ENCODE results near the gene TAF10.

The TAF10 gene

GRCh38 chr11:6655020-6655789 lies 43.2 kb upstream of the TAF10 start:
- no peak overlapping the region for H3K27ac ChIP-seq
- TF ChIP-seq CTCF (conservative IDR thresholded peaks at IDR 0.05) = no peak
- TF ChIP-seq ZFX (IDR thresholded peaks at IDR 0.05) = no peak

GRCh38 chr11:6654281-6655019 lies 42.4 kb upstream of the TAF10 start:
- no peak overlapping the region for H3K27ac ChIP-seq
- TF ChIP-seq ZFX (IDR thresholded peaks at IDR 0.05) (no peak), CTCF (conservative IDR thresholded peaks at IDR 0.05) (no peak)

- TF ChIP-seq ZFX (IDR thresholded peaks at IDR 0.05) (no peak), CTCF (conservative IDR thresholded peaks at IDR 0.05) (no peak)
- H3K27ac ChIP-seq = no peak overlapping the region
These were observed 41.6 kb upstream of the TAF10 start for GRCh38 chr11:6653656-6654055.

GRCh38 chr11:6653097-6653496 lies 41.1 kb upstream of the TAF10 start:
- no peak for TF ChIP-seq CTCF (conservative IDR thresholded peaks at IDR 0.05)
- TF ChIP-seq ZFX (IDR thresholded peaks at IDR 0.05) = no peak
- no peak overlapping the region for H3K27ac ChIP-seq

- TF ChIP-seq ZFX (IDR thresholded peaks at IDR 0.05) (no peak), CTCF (conservative IDR thresholded peaks at IDR 0.05) (no peak)
- H3K27ac ChIP-seq = no peak overlapping the region
These were observed 40.2 kb upstream of the TAF10 start for GRCh38 chr11:6652182-6652581.

- no peak overlapping the region for H3K27ac ChIP-seq
- TF ChIP-seq ZFX (IDR thresholded peaks at IDR 0.05) (no peak), CTCF (conservative IDR thresholded peaks at IDR 0.05) (no peak)
These were observed 39.0 kb upstream of the TAF10 start for GRCh38 chr11:6650980-6651379.

- H3K27ac ChIP-seq = no peak overlapping the region
- TF ChIP-seq CTCF (conservative IDR thresholded peaks at IDR 0.05) (no peak), ZFX (IDR thresholded peaks at IDR 0.05) (no peak)
These were observed 38.1 kb upstream of the TAF10 start for GRCh38 chr11:6650104-6650503.

Data from C4-2B (cell line).